ENCODE measurements around the gene PPP6R3.

DNA sequence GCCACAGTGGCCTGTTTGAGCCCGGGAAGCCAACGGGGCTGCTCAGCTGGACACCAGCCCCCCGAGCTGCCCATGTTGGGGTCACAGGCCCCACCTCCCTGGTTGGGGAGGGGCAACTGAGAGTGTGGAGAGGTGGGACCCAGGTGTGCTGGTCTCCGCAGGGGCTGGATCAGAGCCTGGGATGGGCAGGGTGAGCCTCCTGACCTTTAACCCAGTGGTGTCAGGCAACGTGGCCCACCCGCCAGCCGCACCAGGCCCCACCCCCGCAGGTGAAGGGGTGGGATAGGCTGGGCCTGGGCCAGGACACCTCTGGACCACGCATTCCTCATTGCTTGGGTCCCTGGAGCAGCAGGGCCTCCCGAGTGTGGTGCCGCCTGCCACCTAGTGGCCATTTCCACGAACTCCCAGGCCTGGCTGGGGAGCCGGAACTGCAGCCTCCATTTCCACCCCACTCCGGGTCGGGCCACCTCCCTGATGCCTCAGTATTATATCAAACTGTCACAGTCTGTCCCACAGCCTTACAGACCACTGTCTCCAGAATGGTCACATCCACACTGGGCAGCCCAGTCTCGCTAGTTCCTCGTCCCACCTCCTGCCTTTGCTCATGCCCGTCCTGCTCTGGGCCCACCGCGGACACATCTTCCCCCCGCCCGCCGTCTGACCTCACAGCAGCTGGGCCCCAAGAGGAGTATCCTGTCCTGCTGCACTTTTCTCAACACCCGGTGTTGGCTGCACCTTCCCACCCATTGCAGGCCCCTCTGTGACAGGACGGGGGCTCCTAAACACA is 13.3 kb upstream of the PPP6R3 start:
- TF ChIP-seq POLR2A (IDR thresholded peaks at IDR 0.05; ENCODE audit: low read length) (no peak), GATA1 (IDR thresholded peaks at IDR 0.05; ENCODE audit: low read depth, low read length) (no peak)

Data from erythroblast (primary cell).